H1 (cell line): ENCODE results near the gene BNIP5. TPM values are rescaled to one million over a fixed set of nuclear protein-coding genes. Genes with fewer than 3 reads are reported as not detected.

Experiments
- CTCF ChIA-PET: fragments of 300-600 bp; sonication (Branson Sonifier 250); formaldehyde crosslinking; loops from one replicate; lab custom pipeline; 2021; ENCODE audit not compliant: partially characterized antibody; lab: Charles Lee
- POLR2A ChIA-PET: fragments of 300-600 bp; sonication (Branson Sonifier 250); formaldehyde crosslinking; loops from one replicate; lab custom pipeline; 2021; ENCODE audit warnings: inconsistent platforms; ENCODE audit not compliant: partially characterized antibody; lab: Charles Lee
- DNase-seq, 2 experiments: peaks; one replicate each; pipeline versions ENCODE4 v3.0.0 to v3.0.0-alpha.2; 2010 to 2022; ENCODE audit warnings: low spot score in 2 of 2, low read depth in 1 of 2, mixed read lengths in 1 of 2
- FAIRE-seq: peaks from 2 replicates; lab custom pipeline; 2011; peaks lifted over from hg19 to GRCh38; lab: Jason Lieb, UNC
- H2AFZ ChIP-seq: 2 replicates; pipeline ENCODE4 v1.8.1; 2012; ENCODE audit warnings: low read length, inconsistent platforms
- H2AK5ac ChIP-seq: 2 replicates; pipeline ENCODE4 v1.6.1; 2013; ENCODE audit warnings: low read depth, low read length
- H2BK120ac ChIP-seq: replicated peaks from 2 replicates; pipeline ENCODE3; 2013; ENCODE audit warnings: low read depth, low read length, inconsistent platforms
- H2BK12ac ChIP-seq: 2 replicates; pipeline ENCODE4 v1.6.1; 2013; ENCODE audit warnings: low read depth, low read length
- H2BK15ac ChIP-seq: 2 replicates; pipeline ENCODE4 v1.6.1; 2013; ENCODE audit warnings: low read length
- H2BK20ac ChIP-seq: 2 replicates; pipeline ENCODE4 v1.6.1; 2013; ENCODE audit warnings: low read length
- H2BK5ac ChIP-seq: 2 replicates; pipeline ENCODE4 v1.6.1; 2013; ENCODE audit warnings: low read depth, low read length
- H3K14ac ChIP-seq: 2 replicates; pipeline ENCODE4 v1.6.1; 2013; ENCODE audit warnings: inconsistent platforms; ENCODE audit not compliant: insufficient read length
- H3K18ac ChIP-seq: 2 replicates; pipeline ENCODE4 v1.6.1; 2013; ENCODE audit warnings: low read length; ENCODE audit errors: extremely low read depth
- H3K23ac ChIP-seq: 2 replicates; pipeline ENCODE4 v1.6.1; 2013; ENCODE audit warnings: inconsistent platforms; ENCODE audit not compliant: insufficient read length
- H3K23me2 ChIP-seq: 2 replicates; pipeline ENCODE4 v1.6.1; 2013; ENCODE audit warnings: low read depth, low read length
- H3K27ac ChIP-seq: 2 replicates; pipeline ENCODE4 v1.6.1; 2011; ENCODE audit warnings: low read depth, low read length, inconsistent platforms
- H3K27me3 ChIP-seq, 4 experiments: replicated peaks in 1 of 4; 1 replicate in 1 of 4; 2 replicates in 3 of 4; pipeline versions ENCODE4 v1.6.1 to v1.8.1; 2011 to 2013; ENCODE audit warnings: low read length in 3 of 4, mild to moderate bottlenecking in 3 of 4, inconsistent platforms in 2 of 4, mixed read lengths in 2 of 4, moderate library complexity in 1 of 4; ENCODE audit not compliant: control insufficient read depth in 3 of 4, insufficient read depth in 3 of 4; ENCODE audit errors: extremely low read depth in 1 of 4
- H3K36me3 ChIP-seq, 4 experiments: 2 replicates each; pipeline versions ENCODE4 v1.6.1 to v1.8.1; 2011 to 2013; ENCODE audit warnings: mild to moderate bottlenecking in 4 of 4, low read length in 3 of 4, moderate library complexity in 2 of 4, control low read depth in 1 of 4, inconsistent platforms in 1 of 4; ENCODE audit not compliant: insufficient read depth in 4 of 4, control insufficient read depth in 2 of 4
- H3K4ac ChIP-seq: replicated peaks from 2 replicates; pipeline ENCODE3; 2013; ENCODE audit warnings: low read length, low read depth, mixed read lengths, inconsistent platforms; ENCODE audit not compliant: insufficient read length
- H3K4me1 ChIP-seq, 4 experiments: replicated peaks in 1 of 4; 1 replicate in 1 of 4; 2 replicates in 3 of 4; pipeline versions ENCODE4 v1.6.1 to v1.8.1; 2011 to 2013; ENCODE audit warnings: low read length in 3 of 4, inconsistent platforms in 2 of 4, mixed read lengths in 1 of 4; ENCODE audit not compliant: insufficient read depth in 4 of 4, control insufficient read depth in 3 of 4
- H3K4me2 ChIP-seq, 2 experiments: 2 replicates each; pipeline versions ENCODE4 v1.6.1 to v1.8.1; 2011 to 2013; ENCODE audit warnings: low read depth in 2 of 2, low read length in 2 of 2, control low read depth in 1 of 2, inconsistent platforms in 1 of 2, mild to moderate bottlenecking in 1 of 2; ENCODE audit not compliant: insufficient read depth in 1 of 2
- H3K4me3 ChIP-seq, 4 experiments: fragments of 200-600, 300-600 bp in 1 of 4; sonication (generic), shearing (Covaris generic), sonication (Bioruptor Twin) in 1 of 4; 2 replicates each; pipeline versions ENCODE4 v1.5.1 to v1.8.1; 2011 to 2016; ENCODE audit warnings: low read length in 4 of 4, low read depth in 3 of 4, control low read depth in 2 of 4, inconsistent platforms in 2 of 4, mild to moderate bottlenecking in 2 of 4, mixed read lengths in 1 of 4, moderate library complexity in 1 of 4; ENCODE audit not compliant: insufficient read depth in 2 of 4; ENCODE audit errors: extremely low read depth in 1 of 4
- H3K56ac ChIP-seq: replicated peaks from 2 replicates; pipeline ENCODE3; 2013; ENCODE audit warnings: low read depth, mild to moderate bottlenecking, mixed read lengths, low read length, inconsistent platforms; ENCODE audit not compliant: insufficient read length
- H3K79me1 ChIP-seq: 2 replicates; pipeline ENCODE4 v1.6.1; 2013; ENCODE audit warnings: low read depth, low read length, control low read depth
- H3K79me2 ChIP-seq, 2 experiments: 2 replicates each; pipeline versions ENCODE4 v1.6.1 to v1.8.1; 2012 to 2013; ENCODE audit warnings: low read length in 2 of 2, mild to moderate bottlenecking in 2 of 2, inconsistent platforms in 1 of 2; ENCODE audit not compliant: insufficient read depth in 2 of 2, control insufficient read depth in 1 of 2
- H3K9ac ChIP-seq, 4 experiments: replicated peaks in 1 of 4; 1 replicate in 1 of 4; 2 replicates in 3 of 4; pipeline versions ENCODE4 v1.6.1 to v1.8.1; 2011 to 2013; ENCODE audit warnings: low read depth in 3 of 4, low read length in 3 of 4, control low read depth in 2 of 4, mild to moderate bottlenecking in 2 of 4, moderate library complexity in 2 of 4, inconsistent platforms in 1 of 4; ENCODE audit errors: extremely low read depth in 1 of 4
- H3K9me3 ChIP-seq, 2 experiments: 2 replicates each; pipeline versions ENCODE4 v1.6.1 to v1.8.1; 2012 to 2013; ENCODE audit warnings: mild to moderate bottlenecking in 2 of 2, moderate library complexity in 2 of 2, control low read depth in 1 of 2, inconsistent platforms in 1 of 2, low read depth in 1 of 2, low read length in 1 of 2, mixed read lengths in 1 of 2; ENCODE audit not compliant: insufficient read depth in 2 of 2
- H4K20me1 ChIP-seq, 2 experiments: replicated peaks in 1 of 2; 2 replicates each; pipeline versions ENCODE3 to v1.8.1; 2011 to 2013; ENCODE audit warnings: inconsistent platforms in 2 of 2, low read length in 2 of 2, mild to moderate bottlenecking in 1 of 2; ENCODE audit not compliant: insufficient read depth in 2 of 2, control insufficient read depth in 1 of 2
- H4K5ac ChIP-seq: 2 replicates; pipeline ENCODE4 v1.6.1; 2013; ENCODE audit warnings: low read length, low read depth, mixed read lengths, inconsistent platforms; ENCODE audit not compliant: insufficient read length
- H4K8ac ChIP-seq: 2 replicates; pipeline ENCODE4 v1.8.0; 2013; ENCODE audit warnings: mild to moderate bottlenecking, moderate library complexity, low read length, inconsistent platforms; ENCODE audit not compliant: insufficient read depth; ENCODE audit errors: extremely low read depth
- H4K91ac ChIP-seq: replicated peaks from 2 replicates; pipeline ENCODE3; 2013; ENCODE audit warnings: low read length, mixed read lengths, inconsistent platforms; ENCODE audit not compliant: insufficient read length
- ATF3 ChIP-seq: IDR thresholded peaks from 2 replicates; pipeline ENCODE4 v1.6.1; 2011; ENCODE audit warnings: low read depth, mild to moderate bottlenecking, low read length; ENCODE audit not compliant: insufficient read depth
- BACH1 ChIP-seq: IDR thresholded peaks from 2 replicates; pipeline ENCODE4 v1.6.1; 2012; ENCODE audit warnings: low read length, improper control_type of control experiment
- BRCA1 ChIP-seq: IDR thresholded peaks from 2 replicates; pipeline ENCODE4 v1.6.1; 2012; ENCODE audit warnings: low read depth, low read length, improper control_type of control experiment
- CEBPB ChIP-seq: IDR thresholded peaks from 2 replicates; pipeline ENCODE4 v1.6.1; 2012; ENCODE audit warnings: low read depth, low read length
- HDAC2 ChIP-seq, 2 experiments: fragments of 300-600 bp in 1 of 2; sonication (generic) in 1 of 2; IDR thresholded peaks; 2 replicates each; pipeline ENCODE4 v1.6.1; 2011 to 2012; ENCODE audit warnings: low read depth in 2 of 2, low read length in 2 of 2, mild to moderate bottlenecking in 2 of 2, moderate library complexity in 2 of 2, borderline replicate concordance in 1 of 2, inconsistent platforms in 1 of 2
- NANOG ChIP-seq: IDR thresholded peaks from 2 replicates; pipeline ENCODE4 v1.6.1; 2011; ENCODE audit warnings: low read length, low read depth, mild to moderate bottlenecking, inconsistent platforms; ENCODE audit not compliant: insufficient read depth, poor library complexity, severe bottlenecking
- SIX5 ChIP-seq: IDR thresholded peaks from 2 replicates; pipeline ENCODE4 v1.6.1; 2011; ENCODE audit warnings: mild to moderate bottlenecking, low read depth, low read length
- TAF7 ChIP-seq: optimal IDR thresholded peaks from 2 replicates; pipeline ENCODE3; 2011; ENCODE audit warnings: low read depth, mild to moderate bottlenecking, inconsistent platforms, low read length, moderate library complexity, borderline replicate concordance
- TEAD4 ChIP-seq: IDR thresholded peaks from 2 replicates; pipeline ENCODE4 v1.6.1; 2012; ENCODE audit warnings: low read depth, low read length, inconsistent platforms, mixed read lengths
- WGBS, 2 experiments: shearing (Covaris generic) in 1 of 2; methylation state at CpG; one replicate each; pipeline versions ENCODE4 v1.1.6 to v1.1.7; 2013 to 2015; ENCODE audit warnings: low lambda C conversion rate in 2 of 2, mixed read lengths in 2 of 2, inconsistent platforms in 1 of 2, low coverage in 1 of 2, missing lambda C conversion rate in 1 of 2; ENCODE audit not compliant: insufficient replicate concordance in 2 of 2, insufficient coverage in 1 of 2, insufficient read length in 1 of 2; ENCODE audit errors: extremely low coverage in 1 of 2, missing lambda C conversion rate in 1 of 2; 5-methylcytosine and 5-hydroxymethylcytosine counted together
- polyA plus RNA-seq, 7 experiments: library from polyadenylated mRNA; depleted of rRNA in 3 of 7; stranded (reverse) in 5 of 7; unstranded in 2 of 7; fragments of >200 nt in 5 of 7; fragments of 200-250 nt in 2 of 7; gene quantifications; 1 replicate in 5 of 7; 2 replicates in 1 of 7; 4 replicates in 1 of 7; pipeline versions ENCODE4 v1.2.1 to v1.2.3, GENCODE V29; 2011 to 2013; ENCODE audit warnings: missing spikeins in 2 of 7, mixed read lengths in 2 of 7
- total RNA-seq: library from RNA; stranded (reverse); fragmentation: NEBNext Ultra II Directional; extraction: Animal tissue kit (Norgen Biotek cat#: 25700); gene quantifications from 2 replicates; pipeline ENCODE4 v1.2.1, GENCODE V29; 2021

Gene BNIP5
- total and polyA plus RNA-seq, 2 of the 8 experiments (the other 6 are each of a cell fraction or from before 2014, with no cell fraction given), result not detected

DNA sequence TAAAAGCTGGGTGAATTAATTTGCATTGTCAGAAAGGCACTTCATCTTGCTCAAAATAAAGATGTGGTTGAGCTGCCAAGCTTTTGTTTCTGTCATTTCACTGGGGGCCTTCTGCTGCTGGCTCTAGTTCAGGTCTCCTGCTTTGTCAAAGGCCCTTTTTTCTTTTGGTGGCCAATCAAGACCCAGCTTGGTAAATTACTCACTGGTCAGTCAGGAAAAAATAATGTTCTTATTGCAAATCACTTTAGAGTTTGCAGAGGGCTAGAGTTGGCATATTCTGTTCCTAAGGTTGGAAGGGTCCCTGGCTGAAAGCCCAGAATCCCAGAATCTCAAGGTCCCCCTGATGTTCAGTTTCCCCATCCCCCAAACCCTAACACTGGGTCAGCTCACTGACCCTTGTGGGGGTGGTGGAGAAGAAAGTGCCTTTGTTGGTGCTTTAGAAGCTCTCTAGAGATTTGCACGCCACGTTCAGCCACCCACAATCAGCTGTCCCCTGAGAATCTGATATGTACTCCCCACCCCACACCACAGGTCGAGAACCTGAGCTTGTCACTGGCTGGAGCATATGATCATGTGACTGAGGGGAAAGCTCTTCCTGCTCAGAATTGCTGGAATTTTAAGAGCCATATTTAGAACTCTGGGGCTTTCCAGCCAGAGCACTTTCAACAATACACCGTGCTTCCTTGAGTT lies 21.7 kb upstream of the BNIP5 start:
- no peak overlapping the region for H3K9ac ChIP-seq
- H2AK5ac ChIP-seq, result no peak overlapping the region
- no peak overlapping the region for H3K4me2 ChIP-seq
- ChIA-PET CTCF (interaction anchor here (0.7 to 7.6 kb wide), 14 partner anchors 11 to 219 kb away, joined by 3 to 68 read pairs (median 5); no protein-coding TSS in a partner anchor), POLR2A (interaction anchor here (1.3 kb wide), 1 partner anchor 17 kb away, joined by 3 read pairs; no protein-coding TSS in a partner anchor)
- no peak overlapping the region for H3K23ac ChIP-seq
- no peaks in the 10 kb centered on the region for H3K36me3 ChIP-seq
- H4K91ac ChIP-seq, result no peak overlapping the region
- DNase-seq (no peak), FAIRE-seq (no peak)
- TF ChIP-seq BRCA1 (no peak), ATF3 (no peak), BACH1 (no peak), TAF7 (no peak), TEAD4 (no peak), HDAC2 (IDR thresholded peaks at IDR 0.05; ENCODE audit: borderline replicate concordance in 1 of 2, low read depth in 2 of 2, low read length in 2 of 2) (no peak), NANOG (no peak), SIX5 (no peak), CEBPB (no peak)
- H3K14ac ChIP-seq, result no peak overlapping the region
- no peaks in the 10 kb centered on the region for H3K9me3 ChIP-seq
- H3K79me1 ChIP-seq, result no peaks in the 10 kb centered on the region
- H3K56ac ChIP-seq, result no peak overlapping the region
- H2BK15ac ChIP-seq, result no peak overlapping the region
- H3K4me3 ChIP-seq, result no peak overlapping the region
- no peaks in the 10 kb centered on the region for H3K23me2 ChIP-seq
- H4K20me1 ChIP-seq, result no peaks in the 10 kb centered on the region
- H3K4ac ChIP-seq, result no peak overlapping the region
- H2BK12ac ChIP-seq, result no peak overlapping the region
- no peak overlapping the region for H2BK20ac ChIP-seq
- H4K8ac ChIP-seq, result no peak overlapping the region
- H2AFZ ChIP-seq, result no peak overlapping the region
- H2BK120ac ChIP-seq, result no peak overlapping the region
- no peak overlapping the region for H2BK5ac ChIP-seq
- no peak overlapping the region for H3K18ac ChIP-seq
- no peak overlapping the region for H4K5ac ChIP-seq
- 86% methylated on average over 4 of the region's 4 CpGs; no CpG with 5 or more reads in 1 of the 2 experiments for WGBS, 2 experiments
- no peak overlapping the region for H3K27ac ChIP-seq
- H3K79me2 ChIP-seq, result no peaks in the 10 kb centered on the region
- H3K4me1 ChIP-seq, result no peaks in the 10 kb centered on the region
- peaks cover 0 to 1% (median 0%) of the 10 kb centered on the region in 4 experiments; a peak in 1 of 7 replicates for H3K27me3 ChIP-seq
